ENCODE data around the gene NAPSA.

NAPSA gene

GRCh38 chr19:50315773-50316448, 49.5 kb downstream of the NAPSA start:
- DNase-seq (ENCODE audit: low read depth in 2 of 2): no peak

DNA sequence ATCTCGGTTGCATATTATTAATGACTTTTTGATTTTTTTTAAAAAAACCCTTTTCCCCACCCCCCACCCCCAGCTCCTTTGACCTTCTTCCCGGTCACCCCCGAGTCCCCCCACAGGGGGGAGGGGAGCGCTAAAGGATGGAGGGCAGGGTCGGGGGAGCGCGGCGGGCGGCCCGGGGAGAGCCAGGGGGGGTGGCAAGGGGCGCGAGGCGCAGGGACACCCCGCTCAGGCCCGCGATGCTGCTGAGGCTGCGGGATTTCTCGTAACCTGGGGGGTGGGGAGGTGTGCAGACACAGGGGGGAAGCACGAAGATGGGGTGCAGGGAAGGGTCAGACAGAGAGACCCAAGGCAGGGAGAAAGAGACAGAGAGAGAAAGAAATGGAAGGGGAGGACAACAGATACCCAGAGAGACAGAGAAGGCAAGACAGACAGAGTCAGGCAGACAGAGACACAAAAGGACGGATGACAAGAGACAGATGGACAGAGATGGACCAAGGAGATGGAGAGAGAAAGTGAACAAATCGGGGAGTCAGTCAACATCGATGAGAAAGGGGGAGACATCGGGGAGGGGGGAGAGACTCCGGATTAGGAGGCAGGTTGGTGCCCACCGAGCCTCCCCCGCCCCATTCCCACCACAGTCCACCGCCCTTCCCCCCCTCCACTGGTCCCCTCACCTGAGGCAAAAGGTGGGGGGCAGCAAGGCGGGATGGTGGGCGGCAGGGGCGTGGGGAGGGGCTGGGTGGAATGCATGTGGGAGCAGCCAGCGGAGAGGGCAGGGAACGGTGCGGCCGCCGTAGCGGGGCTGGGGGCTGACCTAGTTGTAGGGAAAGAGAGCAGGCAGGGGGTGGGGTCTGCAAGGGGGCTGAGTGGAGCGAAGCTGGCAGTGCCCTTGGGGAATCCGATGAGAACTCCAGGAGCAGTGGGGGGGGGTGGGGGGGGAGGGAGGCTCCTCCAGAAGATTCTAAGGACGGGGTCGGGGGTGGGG, 50.4 kb downstream of the NAPSA start:
- no peak overlapping the region for H3K4me3 ChIP-seq (replicated peaks in 1 of 2; ENCODE audit: low read depth in 2 of 2, low read length in 2 of 2)
- TF ChIP-seq CTCF (IDR thresholded peaks at IDR 0.05; ENCODE audit: low read depth, low read length): no peak
- no peak for DNase-seq (ENCODE audit: low read depth in 2 of 2)

More at GRCh38 chr19:50315773-50316448, 49.5 kb downstream of the NAPSA start:
- TF ChIP-seq CTCF (IDR thresholded peaks at IDR 0.05; ENCODE audit: low read depth, low read length): no peak
- H3K4me3 ChIP-seq (replicated peaks in 1 of 2; ENCODE audit: low read depth in 2 of 2, low read length in 2 of 2): no peak overlapping the region

DNA sequence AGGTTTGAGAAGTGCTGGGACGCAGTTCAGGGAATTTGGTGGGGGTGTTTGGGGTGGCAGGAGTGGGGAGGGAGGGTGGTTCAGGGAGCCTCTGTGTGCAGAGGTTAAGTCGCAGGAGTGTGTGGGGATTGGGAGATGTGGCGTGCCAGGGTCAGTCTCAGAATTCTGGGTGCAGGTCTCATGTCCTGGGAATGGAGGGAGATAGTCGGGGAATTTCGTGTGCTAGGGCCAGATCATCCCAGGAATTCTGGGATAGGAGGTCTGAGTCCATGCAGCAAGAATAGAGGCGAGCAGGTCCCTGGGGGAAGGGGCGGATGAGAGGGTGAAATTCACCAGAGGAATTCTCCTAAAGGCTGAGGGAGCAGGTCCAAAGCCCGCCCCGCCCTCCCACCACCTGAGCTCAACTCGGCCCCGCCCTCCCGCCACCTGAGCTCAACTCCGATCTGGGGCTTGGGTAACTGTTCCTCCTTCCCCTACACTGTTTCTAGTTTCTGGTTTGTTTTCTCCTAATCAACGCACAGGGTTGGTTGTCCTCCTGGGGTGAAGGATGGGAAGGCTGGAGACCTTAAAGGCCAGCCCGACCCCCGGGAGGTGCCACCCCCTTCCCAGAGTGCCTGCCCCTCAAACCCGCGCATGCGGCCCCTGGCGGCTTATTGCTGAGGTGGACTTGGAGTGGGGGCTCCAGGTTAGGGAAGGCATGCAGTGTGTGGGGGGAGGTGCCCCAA, 51.5 kb downstream of the NAPSA start:
- no peak overlapping the region for H3K4me3 ChIP-seq (replicated peaks in 1 of 2; ENCODE audit: low read depth in 2 of 2, low read length in 2 of 2)
- TF ChIP-seq CTCF (IDR thresholded peaks at IDR 0.05; ENCODE audit: low read depth, low read length): no peak
- DNase-seq (ENCODE audit: low read depth in 2 of 2): no peak

DNA sequence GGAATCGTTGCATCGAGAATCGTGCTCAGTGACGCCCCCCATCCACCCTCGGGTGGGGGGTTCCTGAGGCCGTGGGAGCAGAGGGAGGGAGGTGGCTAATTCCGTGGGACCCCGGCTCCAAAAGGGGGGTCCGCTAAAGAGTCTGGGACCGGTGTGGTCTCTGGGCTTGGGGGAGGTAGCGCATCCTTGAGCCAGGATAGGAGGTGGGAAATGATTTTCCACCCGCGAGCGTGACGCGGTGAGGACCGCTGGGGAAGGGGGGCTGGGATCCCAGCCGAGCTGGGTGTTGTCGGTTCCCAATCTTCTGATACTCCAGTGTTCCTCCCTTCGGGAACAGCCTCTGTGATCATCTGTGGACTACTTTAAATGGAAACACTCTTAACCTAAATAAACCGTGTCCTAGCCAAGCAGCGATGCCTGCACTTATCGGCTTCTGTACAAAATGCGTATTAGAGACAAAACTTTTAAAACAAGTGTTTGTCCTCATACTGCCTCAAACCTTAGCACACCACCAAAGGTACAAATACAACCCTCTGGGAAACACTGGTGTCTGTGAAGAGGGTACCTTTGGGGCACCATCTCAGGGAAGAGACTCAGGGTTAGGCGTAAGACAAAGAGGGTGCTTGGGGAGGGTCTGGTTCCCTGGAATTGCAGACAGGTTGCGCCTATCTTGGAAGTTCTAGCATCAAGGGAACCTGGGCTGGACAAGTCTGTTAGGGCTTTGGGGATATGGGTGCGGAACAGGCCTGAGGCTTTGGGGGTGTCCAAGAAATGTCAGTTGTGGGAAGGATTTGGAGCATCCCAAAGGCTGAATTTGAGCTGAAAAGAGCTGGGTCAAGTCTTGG, 52.2 kb downstream of the NAPSA start:
- DNase-seq (ENCODE audit: low read depth in 2 of 2): no peak
- no peak for TF ChIP-seq CTCF (IDR thresholded peaks at IDR 0.05; ENCODE audit: low read depth, low read length)
- no peak overlapping the region for H3K4me3 ChIP-seq (replicated peaks in 1 of 2; ENCODE audit: low read depth in 2 of 2, low read length in 2 of 2)

DNA sequence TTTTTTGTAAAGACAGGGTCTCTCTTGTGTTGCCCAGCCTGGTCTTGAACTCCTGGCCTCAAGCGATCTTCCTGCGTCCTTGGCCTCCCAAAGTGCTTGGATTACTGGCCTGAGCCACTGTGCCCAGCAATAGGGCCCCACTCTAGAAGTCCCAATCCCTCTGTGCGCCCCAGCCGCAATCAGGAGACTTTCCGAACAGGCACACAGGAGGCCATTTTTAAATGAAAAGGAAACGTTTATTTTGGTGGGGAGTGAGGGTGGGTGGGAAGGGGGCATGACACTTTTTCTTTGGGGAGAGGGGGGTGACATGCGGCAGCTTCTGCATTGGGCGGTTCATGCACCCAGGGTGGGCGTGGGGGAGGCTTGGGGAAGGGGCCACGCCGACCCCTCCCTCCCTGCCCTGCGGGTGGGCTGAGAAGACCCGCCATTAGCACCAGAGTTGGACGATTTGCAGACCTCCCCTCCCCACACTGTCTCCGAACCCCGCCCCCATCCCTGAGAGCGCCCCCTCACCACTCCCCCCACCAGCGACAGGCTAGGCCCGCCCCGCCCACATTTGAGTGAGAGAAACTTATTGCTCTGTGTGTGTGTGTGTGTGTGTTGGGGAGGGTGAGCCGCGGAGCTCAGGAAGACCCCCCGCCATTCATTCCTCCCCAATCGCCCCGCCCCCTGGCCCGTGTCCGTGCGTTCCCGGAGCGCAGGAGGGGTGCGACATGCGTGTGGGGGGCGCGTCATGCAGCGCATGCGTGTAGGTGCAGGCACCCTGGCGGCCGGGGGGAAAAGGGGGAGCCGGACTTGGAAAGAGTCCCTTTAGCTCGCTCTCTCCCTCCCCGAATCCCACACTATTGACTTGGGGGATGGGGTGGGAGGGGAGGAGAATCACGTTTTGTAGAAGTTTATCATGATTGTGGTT, 53.5 kb downstream of the NAPSA start:
- TF ChIP-seq CTCF (IDR thresholded peaks at IDR 0.05; ENCODE audit: low read depth, low read length): no peak

More for the DNA sequence above, 53.5 kb downstream of the NAPSA start:
- DNase-seq (ENCODE audit: low read depth in 2 of 2): no peak
- no peak overlapping the region for H3K4me3 ChIP-seq (replicated peaks in 1 of 2; ENCODE audit: low read depth in 2 of 2, low read length in 2 of 2)

Measured in cardiac fibroblast (primary cell).